Measurements from ENCODE around the gene MYO7B. TPM values are rescaled to one million over a fixed set of nuclear protein-coding genes. Genes with fewer than 3 reads are reported as not detected.

Gene MYO7B
- total RNA-seq, 2 experiments from 2014 or later: 0.75 to 1.5 TPM

- H3K36me3 Mint-ChIP-seq (ENCODE audit: low read depth): no peaks in the 10 kb centered on the region
- POLR2A ChIA-PET: interaction anchor here (0.5 to 1.9 kb wide), 3 partner anchors 54 to 83 kb away, joined by 3 to 8 read pairs (median 3); no protein-coding TSS in a partner anchor
- intact Hi-C loops (cut with DNase I, micrococcal nuclease): loop anchor here in 1 of 2 experiments (5.0 kb wide), 1 partner anchor 173 kb away; no protein-coding TSS in a partner anchor
These were observed 114.7 kb downstream of the MYO7B start for GRCh38 chr2:127650041-127650784.

GRCh38 chr2:127650785-127651380, 115.4 kb downstream of the MYO7B start:
- Mint-ChIP-seq H3K27ac (no peak overlapping the region), H3K27me3 (no peaks in the 10 kb centered on the region), H3K4me3 (no peak overlapping the region), H3K9me3 (ENCODE audit: low read depth) (no peaks in the 10 kb centered on the region), H3K4me1 (peaks cover 10% of the 10 kb centered on the region), H3K36me3 (ENCODE audit: low read depth) (no peaks in the 10 kb centered on the region)
- CTCF ChIA-PET: interaction anchor here (0.6 to 8.5 kb wide), 17 partner anchors 11 to 534 kb away, joined by 3 to 145 read pairs (median 4); no protein-coding TSS in a partner anchor
- intact Hi-C loops (cut with DNase I, micrococcal nuclease): loop anchor here in 1 of 2 experiments (5.0 kb wide), 1 partner anchor 174 kb away; no protein-coding TSS in a partner anchor
- ATAC-seq (no peak), DNase-seq (no peak)
- POLR2A ChIA-PET: no interaction called here

More at GRCh38 chr2:127650041-127650784, 114.7 kb downstream of the MYO7B start:
- H3K4me3 Mint-ChIP-seq: no peak overlapping the region
- no peak overlapping the region for H3K27ac Mint-ChIP-seq
- CTCF ChIA-PET: interaction anchor here (0.6 to 8.5 kb wide), 27 partner anchors 10 to 534 kb away, joined by 3 to 145 read pairs (median 4); partner anchors contain the start of gene LIMS2
- DNase-seq (no peak), ATAC-seq (peak; percentile 20)
- peaks cover 10% of the 10 kb centered on the region for H3K4me1 Mint-ChIP-seq
- no peaks in the 10 kb centered on the region for H3K27me3 Mint-ChIP-seq
- H3K9me3 Mint-ChIP-seq (ENCODE audit: low read depth): no peaks in the 10 kb centered on the region

- Mint-ChIP-seq H3K36me3 (ENCODE audit: low read depth) (no peaks in the 10 kb centered on the region), H3K9me3 (ENCODE audit: low read depth) (no peaks in the 10 kb centered on the region), H3K4me3 (no peak overlapping the region), H3K4me1 (peaks cover 10% of the 10 kb centered on the region), H3K27me3 (no peaks in the 10 kb centered on the region), H3K27ac (no peak overlapping the region)
- ATAC-seq (no peak), DNase-seq (no peak)
- ChIA-PET POLR2A (no interaction called here), CTCF (interaction anchor here (1.0 to 8.5 kb wide), 4 partner anchors 32 to 231 kb away, joined by 3 to 145 read pairs (median 4); no protein-coding TSS in a partner anchor)
- intact Hi-C loops (cut with DNase I, micrococcal nuclease): loop anchor here in 1 of 2 experiments (5.0 kb wide), 1 partner anchor 174 kb away; no protein-coding TSS in a partner anchor
These were observed 115.9 kb downstream of the MYO7B start for GRCh38 chr2:127651381-127651809.

- intact Hi-C loops (cut with DNase I, micrococcal nuclease): loop anchor here in 1 of 2 experiments (5.0 kb wide), 1 partner anchor 175 kb away; no protein-coding TSS in a partner anchor
- Mint-ChIP-seq H3K36me3 (ENCODE audit: low read depth) (no peaks in the 10 kb centered on the region), H3K4me1 (peaks cover 10% of the 10 kb centered on the region), H3K9me3 (ENCODE audit: low read depth) (no peaks in the 10 kb centered on the region), H3K27me3 (no peaks in the 10 kb centered on the region), H3K4me3 (no peak overlapping the region), H3K27ac (no peak overlapping the region)
- no peak for DNase-seq
- ChIA-PET POLR2A (no interaction called here), CTCF (interaction anchor here (0.6 to 8.5 kb wide), 7 partner anchors 8 to 102 kb away, joined by 3 to 145 read pairs (median 3); no protein-coding TSS in a partner anchor)
- no peak for ATAC-seq
These were observed 116.6 kb downstream of the MYO7B start for GRCh38 chr2:127651971-127652550.

GRCh38 chr2:127652786-127653357, 117.4 kb downstream of the MYO7B start:
- Mint-ChIP-seq H3K27ac (no peak overlapping the region), H3K4me3 (no peak overlapping the region), H3K9me3 (ENCODE audit: low read depth) (no peaks in the 10 kb centered on the region), H3K4me1 (peaks cover 10% of the 10 kb centered on the region), H3K27me3 (no peaks in the 10 kb centered on the region), H3K36me3 (ENCODE audit: low read depth) (no peaks in the 10 kb centered on the region)
- DNase-seq: no peak
- intact Hi-C loops (cut with DNase I, micrococcal nuclease): loop anchor here in 1 of 2 experiments (5.0 kb wide), 1 partner anchor 176 kb away; no protein-coding TSS in a partner anchor
- ATAC-seq: no peak
- ChIA-PET CTCF (interaction anchor here (0.6 to 8.5 kb wide), 8 partner anchors 9 to 103 kb away, joined by 3 to 145 read pairs (median 4); no protein-coding TSS in a partner anchor), POLR2A (no interaction called here)

DNA sequence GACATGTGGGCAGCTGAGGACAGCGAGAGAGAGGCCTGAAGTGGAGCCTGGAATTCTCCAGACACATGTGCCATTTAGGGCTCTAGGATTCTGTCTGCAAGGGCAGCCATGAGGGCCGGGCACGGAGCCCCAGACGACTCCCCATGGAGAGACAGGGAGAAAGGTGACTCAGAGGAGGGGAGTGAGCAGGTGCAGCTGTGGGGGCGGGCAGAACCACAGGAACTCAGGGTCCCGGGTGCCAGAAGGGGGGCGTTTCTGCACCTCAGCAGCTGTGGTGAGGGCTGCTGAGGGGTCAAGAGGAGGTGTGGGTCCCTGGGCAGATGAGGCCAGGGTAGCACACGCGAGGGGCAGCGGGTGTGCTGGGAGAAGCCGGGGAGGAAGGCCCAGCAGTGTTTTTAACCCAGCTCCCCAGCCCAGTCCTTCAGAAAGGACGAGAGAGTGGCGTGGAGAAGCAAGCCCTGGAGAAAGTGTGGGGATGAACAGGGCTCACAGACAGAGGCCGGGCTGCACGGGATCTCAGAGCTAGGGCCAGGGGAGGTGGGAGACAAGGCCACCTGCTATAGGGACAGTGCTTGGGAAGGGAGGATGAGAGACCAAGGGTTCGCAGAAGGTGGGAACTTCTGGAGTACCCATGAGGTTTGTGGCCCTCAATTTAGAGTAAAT, 118.1 kb downstream of the MYO7B start:
- ATAC-seq: no peak
- H3K27me3 Mint-ChIP-seq: no peaks in the 10 kb centered on the region
- no peaks in the 10 kb centered on the region for H3K36me3 Mint-ChIP-seq (ENCODE audit: low read depth)
- H3K4me1 Mint-ChIP-seq: peaks cover 7% of the 10 kb centered on the region
- H3K9me3 Mint-ChIP-seq (ENCODE audit: low read depth): no peaks in the 10 kb centered on the region
- CTCF ChIA-PET: interaction anchor here (0.5 to 8.5 kb wide), 5 partner anchors 10 to 527 kb away, joined by 3 to 145 read pairs (median 6); no protein-coding TSS in a partner anchor
- intact Hi-C loops (cut with DNase I, micrococcal nuclease): loop anchor here in 1 of 2 experiments (5.0 kb wide), 1 partner anchor 176 kb away; no protein-coding TSS in a partner anchor
- no peak overlapping the region for H3K4me3 Mint-ChIP-seq
- POLR2A ChIA-PET: no interaction called here
- H3K27ac Mint-ChIP-seq: no peak overlapping the region
- DNase-seq: no peak

- POLR2A ChIA-PET: no interaction called here
- intact Hi-C loops (cut with DNase I, micrococcal nuclease): loop anchor here in 1 of 2 experiments (5.0 kb wide), 1 partner anchor 177 kb away; no protein-coding TSS in a partner anchor
- Mint-ChIP-seq H3K27ac (no peak overlapping the region), H3K27me3 (no peaks in the 10 kb centered on the region), H3K4me3 (no peak overlapping the region), H3K9me3 (ENCODE audit: low read depth) (no peaks in the 10 kb centered on the region), H3K36me3 (ENCODE audit: low read depth) (no peaks in the 10 kb centered on the region), H3K4me1 (peaks cover 3% of the 10 kb centered on the region)
- no peak for DNase-seq
- CTCF ChIA-PET: interaction anchor here (0.5 to 8.5 kb wide), 5 partner anchors 10 to 528 kb away, joined by 3 to 145 read pairs (median 6); no protein-coding TSS in a partner anchor
- ATAC-seq: no peak
These were observed 118.8 kb downstream of the MYO7B start for GRCh38 chr2:127654084-127654837.

GRCh38 chr2:127654838-127655175, 119.3 kb downstream of the MYO7B start:
- H3K36me3 Mint-ChIP-seq (ENCODE audit: low read depth): no peaks in the 10 kb centered on the region
- H3K4me1 Mint-ChIP-seq: no peaks in the 10 kb centered on the region
- ATAC-seq (no peak), DNase-seq (no peak)
- no peak overlapping the region for H3K27ac Mint-ChIP-seq
- no peak overlapping the region for H3K4me3 Mint-ChIP-seq
- intact Hi-C loops (cut with DNase I, micrococcal nuclease): loop anchor here in 1 of 2 experiments (5.0 kb wide), 1 partner anchor 178 kb away; no protein-coding TSS in a partner anchor
- no peaks in the 10 kb centered on the region for H3K9me3 Mint-ChIP-seq (ENCODE audit: low read depth)
- ChIA-PET POLR2A (no interaction called here), CTCF (interaction anchor here (8.5 kb wide), 1 partner anchor 64 kb away, joined by 145 read pairs; no protein-coding TSS in a partner anchor)
- no peaks in the 10 kb centered on the region for H3K27me3 Mint-ChIP-seq

- H3K36me3 Mint-ChIP-seq (ENCODE audit: low read depth): no peaks in the 10 kb centered on the region
- no peak overlapping the region for H3K4me3 Mint-ChIP-seq
- H3K27me3 Mint-ChIP-seq: peaks cover 2% of the 10 kb centered on the region
- DNase-seq: no peak
- no peaks in the 10 kb centered on the region for H3K9me3 Mint-ChIP-seq (ENCODE audit: low read depth)
- no peak overlapping the region for H3K27ac Mint-ChIP-seq
- H3K4me1 Mint-ChIP-seq: no peaks in the 10 kb centered on the region
- intact Hi-C loops (cut with DNase I, micrococcal nuclease): no loop called here
- ChIA-PET CTCF (interaction anchor here (8.5 kb wide), 1 partner anchor 64 kb away, joined by 145 read pairs; no protein-coding TSS in a partner anchor), POLR2A (no interaction called here)
- no peak for ATAC-seq
These were observed 120.0 kb downstream of the MYO7B start for GRCh38 chr2:127655209-127656073.
